ENCODE results near the gene SPATC1L.

GRCh38 chr21:46229133-46229922 lies 45.1 kb upstream of the SPATC1L start:
- TF ChIP-seq CTCF (IDR thresholded peaks at IDR 0.05; ENCODE audit: insufficient read depth, low read length) (no peak), POLR2AphosphoS5 (IDR thresholded peaks at IDR 0.05; ENCODE audit: low read depth) (peak; percentile 12; the same call in 1 of the 2 replicates)
